Panc1 (cell line): ENCODE data around the gene LANCL1. TPM values are rescaled to one million over a fixed set of nuclear protein-coding genes. Genes with fewer than 3 reads are reported as not detected.

ENCODE experiments used
- ATAC-seq: fragments of 200-7000 bp; cut with Tn5 transposase; 2 replicates; pipeline ENCODE4 v1.9.1; 2020; ENCODE audit warnings: mild to moderate bottlenecking, moderate library complexity
- BruUV-seq: library from RNA; stranded (reverse); fragments of 400-500 nt; replicated peaks from 2 replicates; lab custom pipeline; 2021; lab: Mats Ljungman, UMichigan
- CTCF ChIA-PET: fragments of 300-600 bp; sonication (Branson Sonifier 250); formaldehyde crosslinking; loops from one replicate; lab custom pipeline; 2022; ENCODE audit warnings: antibody characterized with exemption; lab: Charles Lee
- POLR2A ChIA-PET: fragments of 300-600 bp; sonication (Branson Sonifier 250); formaldehyde crosslinking; loops from one replicate; lab custom pipeline; 2022; ENCODE audit warnings: antibody characterized with exemption; lab: Charles Lee
- DNase-seq: peaks from one replicate; pipeline ENCODE4 v3.0.0-alpha.2; 2010; ENCODE audit warnings: low read depth, low spot score
- H3K27ac ChIP-seq: 2 replicates; pipeline ENCODE4 v1.5.1; 2011; ENCODE audit warnings: mild to moderate bottlenecking, low read length, inconsistent platforms
- H3K27me3 ChIP-seq: fragments of 200-500 bp; sonication (Bioruptor generic); 2 replicates; pipeline ENCODE4 v1.6.0; 2014; ENCODE audit warnings: low read length, inconsistent platforms; ENCODE audit not compliant: control insufficient read depth, insufficient read depth
- H3K36me3 ChIP-seq: fragments of 200-500 bp; sonication (Bioruptor generic); 2 replicates; pipeline ENCODE4 v1.5.1; 2014; ENCODE audit warnings: inconsistent platforms, mild to moderate bottlenecking, low read length, moderate library complexity; ENCODE audit not compliant: control insufficient read depth, insufficient read depth
- H3K4me1 ChIP-seq: 2 replicates; pipeline ENCODE4 v1.5.1; 2011; ENCODE audit warnings: inconsistent platforms, mild to moderate bottlenecking, low read length, moderate library complexity; ENCODE audit not compliant: control insufficient read depth, insufficient read depth
- H3K4me3 ChIP-seq, 2 experiments: 2 replicates each; pipeline ENCODE4 v1.5.1; 2011 to 2012; ENCODE audit warnings: low read depth in 2 of 2, low read length in 2 of 2, mild to moderate bottlenecking in 2 of 2, inconsistent platforms in 1 of 2, moderate library complexity in 1 of 2
- H3K9me3 ChIP-seq: fragments of 200-500 bp; sonication (Bioruptor generic); 2 replicates; pipeline ENCODE4 v1.5.1; 2014; ENCODE audit warnings: low read depth, mild to moderate bottlenecking, inconsistent platforms, low read length, moderate library complexity; ENCODE audit not compliant: control insufficient read depth, insufficient read depth
- CTCF ChIP-seq: fragments of 450-650 bp; IDR thresholded peaks from 2 replicates; pipeline ENCODE4 v1.5.1; 2017; ENCODE audit warnings: mild to moderate bottlenecking
- POLR2AphosphoS5 ChIP-seq: IDR thresholded peaks from 2 replicates; pipeline ENCODE4 v1.6.1; 2012; ENCODE audit warnings: mild to moderate bottlenecking, low read depth, low read length, moderate library complexity
- REST ChIP-seq, 2 experiments: IDR thresholded peaks; 2 replicates each; pipeline ENCODE4 v1.6.1; 2011 to 2012; ENCODE audit warnings: low read depth in 2 of 2, control low read depth in 1 of 2, low read length in 1 of 2, mild to moderate bottlenecking in 1 of 2, moderate library complexity in 1 of 2; ENCODE audit not compliant: insufficient read depth in 1 of 2
- SIN3A ChIP-seq: IDR thresholded peaks from 2 replicates; pipeline ENCODE4 v1.6.1; 2012; ENCODE audit warnings: low read depth, mild to moderate bottlenecking, low read length, moderate library complexity, borderline replicate concordance; ENCODE audit not compliant: insufficient read depth
- TCF7L2 ChIP-seq: IDR thresholded peaks from 2 replicates; pipeline ENCODE4 v1.6.1; 2011; ENCODE audit warnings: mild to moderate bottlenecking, low read depth, low read length, inconsistent platforms
- in situ Hi-C: cut with HindIII; loops from 2 replicates; pipeline ENCODE4 v1.10.0; 2016; ENCODE audit warnings: low sequenced_read_pairs, low pct_unique_long_range_greater_than_20kb
- intact Hi-C: fragments of 100-400 bp; cut with micrococcal nuclease; formaldehyde crosslinking; loops from one replicate; pipeline ENCODE4 v1.10.0; 2022; ENCODE audit not compliant: unreplicated experiment
- total RNA-seq: library from RNA; stranded (reverse); gene quantifications from one replicate; pipeline ENCODE4 v1.2.1, GENCODE V29; 2021; ENCODE audit not compliant: unreplicated experiment

LANCL1 gene
- total RNA-seq, 1 experiment from 2014 or later, result 42.8 TPM

- Histone ChIP-seq H3K27ac (no peak overlapping the region), H3K4me3 (no peak overlapping the region), H3K4me1 (no peaks in the 10 kb centered on the region; the same call in 1 of the 2 replicates), H3K36me3 (peaks cover 4% of the 10 kb centered on the region; the same call in 1 of the 2 replicates), H3K9me3 (no peaks in the 10 kb centered on the region), H3K27me3 (no peaks in the 10 kb centered on the region)
- POLR2A ChIA-PET, result no interaction called here
- no peak for TF ChIP-seq POLR2AphosphoS5
- TF ChIP-seq SIN3A, result no peak
- TF ChIP-seq REST (IDR thresholded peaks at IDR 0.05; ENCODE audit: insufficient read depth in 1 of 2, low read depth in 2 of 2, low read length in 1 of 2), result no peak
- no peak for TF ChIP-seq CTCF
- no peak for TF ChIP-seq TCF7L2
- intact Hi-C loops (no loop called here), in situ Hi-C loops (no loop called here)
- DNase-seq, result no peak
- CTCF ChIA-PET, result no interaction called here
- no peak for ATAC-seq
- no TSS peak for BruUV-seq
Measured at GRCh38 chr2:210480764-210481163, 4.2 kb upstream of the LANCL1 start.

- no peak overlapping the region for H3K4me3 ChIP-seq
- H3K9me3 ChIP-seq, result no peaks in the 10 kb centered on the region
- ChIA-PET POLR2A (interaction anchor here (0.5 kb wide), 1 partner anchor 35 kb away, joined by 7 read pairs; no protein-coding TSS in a partner anchor), CTCF (no interaction called here)
- DNase-seq (no peak), ATAC-seq (no peak)
- no TSS peak for BruUV-seq
- intact Hi-C loops (no loop called here), in situ Hi-C loops (no loop called here)
- no peak overlapping the region for H3K27ac ChIP-seq
- TF ChIP-seq SIN3A (no peak), REST (IDR thresholded peaks at IDR 0.05; ENCODE audit: insufficient read depth in 1 of 2, low read depth in 2 of 2, low read length in 1 of 2) (no peak), TCF7L2 (no peak), POLR2AphosphoS5 (no peak), CTCF (no peak)
- peaks cover 4% of the 10 kb centered on the region; the same call in 1 of the 2 replicates for H3K36me3 ChIP-seq
- no peaks in the 10 kb centered on the region for H3K27me3 ChIP-seq
- peaks cover 4% of the 10 kb centered on the region; the same call in 1 of the 2 replicates for H3K4me1 ChIP-seq
Measured at GRCh38 chr2:210480079-210480478, 3.5 kb upstream of the LANCL1 start.
